K562 (cell line): ENCODE measurements around the gene WDR13. TPM values are rescaled to one million over a fixed set of nuclear protein-coding genes. Genes with fewer than 3 reads are reported as not detected.

Source experiments
- ATAC-seq: fragments of 200-7000 bp; cut with Tn5 transposase; 3 replicates; pipeline ENCODE4 v1.9.1; 2020; ENCODE audit warnings: moderate library complexity
- BruUV-seq: library from RNA; stranded (reverse); fragments of 400-500 nt; replicated peaks from 2 replicates; lab custom pipeline; 2021; lab: Mats Ljungman, UMichigan
- CTCF ChIA-PET: fragments of 300-600 bp; formaldehyde crosslinking; extraction: SDS; loops from one replicate; lab custom pipeline; 2021; ENCODE audit warnings: low intra/inter-chr PET ratio; lab: Yijun Ruan, JAX
- POLR2A ChIA-PET: fragments of 300-600, 350-650 bp; sonication (Branson Sonifier 250); formaldehyde crosslinking; extraction: SDS; loops from one replicate; lab custom pipeline; 2021; ENCODE audit warnings: antibody characterized with exemption, inconsistent platforms; lab: Yijun Ruan, JAX
- DNase-seq, 4 experiments: peaks; one replicate each; pipeline versions ENCODE4 v3.0.0 to v3.0.0-alpha.2; 2011 to 2018; ENCODE audit warnings: low spot score in 3 of 4, mixed read lengths in 3 of 4; ENCODE audit errors: extremely low read depth in 1 of 4
- FAIRE-seq: peaks from 2 replicates; lab custom pipeline; 2011; peaks lifted over from hg19 to GRCh38; lab: Jason Lieb, UNC
- H2AFZ ChIP-seq: 2 replicates; pipeline ENCODE4 v1.6.0; 2011; ENCODE audit warnings: low read depth, low read length, control low read depth, inconsistent platforms
- H3K27ac ChIP-seq: fragments of 200-600 bp; 3 replicates; pipeline ENCODE4 v1.8.0; 2011; ENCODE audit warnings: low read depth, mild to moderate bottlenecking, control low read depth, inconsistent platforms, low read length, moderate library complexity, mixed read lengths; ENCODE audit errors: extremely low read depth
- H3K27me3 ChIP-seq, 2 experiments: fragments of 300-600 bp in 1 of 2; 2 replicates in 1 of 2; 3 replicates in 1 of 2; pipeline versions ENCODE4 v1.6.0 to v1.8.0; 2011; ENCODE audit warnings: inconsistent platforms in 2 of 2, low read length in 2 of 2, mild to moderate bottlenecking in 1 of 2, mixed read lengths in 1 of 2, moderate library complexity in 1 of 2; ENCODE audit not compliant: control insufficient read depth in 2 of 2, insufficient read depth in 2 of 2
- H3K36me3 ChIP-seq: fragments of 300-600 bp; 3 replicates; pipeline ENCODE4 v1.8.0; 2011; ENCODE audit warnings: mild to moderate bottlenecking, low read length, inconsistent platforms; ENCODE audit not compliant: control insufficient read depth, insufficient read depth
- H3K4me1 ChIP-seq, 2 experiments: fragments of 200-600 bp in 1 of 2; replicated peaks in 1 of 2; 2 replicates in 1 of 2; 3 replicates in 1 of 2; pipeline versions ENCODE4 v1.5.1 to v1.8.0; 2011; ENCODE audit warnings: inconsistent platforms in 2 of 2, low read length in 2 of 2, mild to moderate bottlenecking in 1 of 2, mixed read lengths in 1 of 2, moderate library complexity in 1 of 2; ENCODE audit not compliant: control insufficient read depth in 2 of 2, insufficient read depth in 2 of 2
- H3K4me2 ChIP-seq: 2 replicates; pipeline ENCODE4 v1.6.1; 2011; ENCODE audit warnings: low read length, control low read depth, inconsistent platforms, mixed read lengths; ENCODE audit not compliant: insufficient read depth
- H3K4me3 ChIP-seq: fragments of 200-600 bp; sonication (generic), shearing (Covaris generic); 2 replicates; pipeline ENCODE4 v1.5.1; 2016; ENCODE audit warnings: control low read depth, inconsistent platforms
- H3K79me2 ChIP-seq: fragments of 200-600 bp; 3 replicates; pipeline ENCODE4 v1.8.0; 2011; ENCODE audit warnings: low read length, inconsistent platforms; ENCODE audit not compliant: control insufficient read depth, insufficient read depth
- H3K9ac ChIP-seq, 2 experiments: 2 replicates each; pipeline versions ENCODE4 v1.6.0 to v1.6.1; 2011; ENCODE audit warnings: low read depth in 2 of 2, low read length in 2 of 2, control low read depth in 1 of 2, inconsistent platforms in 1 of 2, mild to moderate bottlenecking in 1 of 2, mixed read lengths in 1 of 2; ENCODE audit not compliant: insufficient read depth in 1 of 2
- H3K9me1 ChIP-seq: one replicate; pipeline ENCODE4 v1.6.0; 2011; ENCODE audit warnings: inconsistent platforms, mild to moderate bottlenecking, low read length, moderate library complexity; ENCODE audit not compliant: control insufficient read depth, insufficient read depth
- H3K9me3 ChIP-seq: replicated peaks from 2 replicates; pipeline ENCODE4 v1.5.1; 2011; ENCODE audit warnings: low read depth, low read length, inconsistent platforms; ENCODE audit not compliant: control insufficient read depth, insufficient read depth
- H4K20me1 ChIP-seq: replicated peaks from 2 replicates; pipeline ENCODE4 v1.6.1; 2011; ENCODE audit warnings: low read length, inconsistent platforms, mixed read lengths; ENCODE audit not compliant: control insufficient read depth, insufficient read depth
- PTRF ChIP-seq: fragments of 450-650 bp; IDR thresholded peaks from 2 replicates; pipeline ENCODE4 v1.6.1; 2016; ENCODE audit warnings: mild to moderate bottlenecking, missing genetic modification characterization, missing compliant biosample characterization
- SMARCA4 ChIP-seq: fragments of 450-650 bp; IDR thresholded peaks from 2 replicates; pipeline ENCODE4 v1.6.1; 2016
- WGBS: fragments of 100-300 bp; shearing (Covaris generic); methylation state at CpG from one replicate; pipeline ENCODE4 v1.1.6; 2016; ENCODE audit warnings: low coverage, mixed read lengths; ENCODE audit not compliant: insufficient coverage; ENCODE audit errors: missing lambda C conversion rate; 5-methylcytosine and 5-hydroxymethylcytosine counted together
- in situ Hi-C: fragments of 300-500 bp; cut with MboI; formaldehyde crosslinking; loops from 4 replicates; pipeline ENCODE4 v1.15.0; 2018; ENCODE audit warnings: inconsistent platforms, mixed read lengths
- intact Hi-C: fragments of 100-400 bp; cut with micrococcal nuclease; formaldehyde crosslinking; loops from 2 replicates; pipeline ENCODE4 v1.14.2; 2022
- polyA plus RNA-seq, 8 experiments: library from polyadenylated mRNA; depleted of rRNA in 4 of 8; stranded (reverse) in 5 of 8; unstranded in 3 of 8; fragments of >200 nt; fragmentation: Nextera tagmentation in 2 of 8; fragmentation: Illumina TruSeq in 1 of 8; extraction: Ambion mirVana in 2 of 8; extraction: Trizol in 1 of 8; gene quantifications; 2 replicates each; pipeline versions ENCODE4 v1.2.1 to v1.2.3, GENCODE V29; 2011 to 2014; ENCODE audit warnings: inconsistent platforms in 1 of 8, missing spikeins in 1 of 8
- total RNA-seq, 7 experiments: library from RNA; depleted of rRNA in 6 of 7; stranded (reverse); fragments of >200 nt in 6 of 7; fragmentation: Illumina TruSeq in 2 of 7; extraction: Trizol in 2 of 7; gene quantifications; 2 replicates each; pipeline versions ENCODE4 v1.2.1 to v1.2.3, GENCODE V29; 2011 to 2021; ENCODE audit warnings: low replicate concordance in 1 of 7
- TF ChIP-seq, protein P1 (sequence below): fragments of 250-450 bp; sonication (Bioruptor Pico); IDR thresholded peaks from 2 replicates; pipeline ENCODE4 v1.9.0; 2021; ENCODE audit warnings: mild to moderate bottlenecking, inconsistent platforms

Gene WDR13
- total and polyA plus RNA-seq, 9 of the 15 experiments (the other 6 are each of a cell fraction or from before 2014, with no cell fraction given): 7.4 to 70.5 (median 31.4) TPM

DNA sequence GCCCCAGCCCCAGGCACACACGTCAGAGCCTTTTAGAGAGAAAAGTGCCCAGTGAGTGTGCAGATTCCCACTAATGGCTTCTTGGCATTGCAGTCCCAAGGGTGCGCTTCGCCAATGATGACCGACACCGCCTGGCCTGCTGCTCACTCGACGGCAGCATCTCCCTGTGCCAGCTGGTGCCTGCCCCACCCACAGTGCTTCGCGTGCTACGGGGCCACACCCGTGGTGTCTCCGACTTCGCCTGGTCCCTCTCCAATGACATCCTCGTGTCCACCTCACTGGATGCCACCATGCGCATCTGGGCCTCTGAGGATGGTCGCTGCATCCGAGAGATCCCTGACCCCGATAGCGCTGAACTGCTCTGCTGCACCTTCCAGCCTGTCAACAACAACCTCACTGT lies 2.9 kb downstream of the WDR13 start:
- no peaks in the 10 kb centered on the region for H3K9me1 ChIP-seq
- ATAC-seq: no peak

More for the DNA sequence above, 2.9 kb downstream of the WDR13 start:
- no TSS peak for BruUV-seq
- Histone ChIP-seq H3K9ac (peak overlapping the region in 1 of 2 experiments; percentile 35; a peak in 1 of 4 replicates), H3K36me3 (peaks cover 46% of the 10 kb centered on the region; the same call in 2 of the 3 replicates), H3K4me1 (peaks cover 5 to 36% of the 10 kb centered on the region in 2 experiments; a peak in 3 of 5 replicates), H3K27me3 (no peaks in the 10 kb centered on the region), H2AFZ (no peak overlapping the region), H3K27ac (no peak overlapping the region), H4K20me1 (no peaks in the 10 kb centered on the region), H3K79me2 (peaks cover 12% of the 10 kb centered on the region), H3K9me3 (no peaks in the 10 kb centered on the region), H3K4me3 (no peak overlapping the region), H3K4me2 (no peak overlapping the region)
- WGBS: 95% methylated on average over 7 of the region's 19 CpGs
- TF ChIP-seq SMARCA4: no peak
- TF ChIP-seq PTRF: no peak
- TF ChIP-seq, protein P1, sequence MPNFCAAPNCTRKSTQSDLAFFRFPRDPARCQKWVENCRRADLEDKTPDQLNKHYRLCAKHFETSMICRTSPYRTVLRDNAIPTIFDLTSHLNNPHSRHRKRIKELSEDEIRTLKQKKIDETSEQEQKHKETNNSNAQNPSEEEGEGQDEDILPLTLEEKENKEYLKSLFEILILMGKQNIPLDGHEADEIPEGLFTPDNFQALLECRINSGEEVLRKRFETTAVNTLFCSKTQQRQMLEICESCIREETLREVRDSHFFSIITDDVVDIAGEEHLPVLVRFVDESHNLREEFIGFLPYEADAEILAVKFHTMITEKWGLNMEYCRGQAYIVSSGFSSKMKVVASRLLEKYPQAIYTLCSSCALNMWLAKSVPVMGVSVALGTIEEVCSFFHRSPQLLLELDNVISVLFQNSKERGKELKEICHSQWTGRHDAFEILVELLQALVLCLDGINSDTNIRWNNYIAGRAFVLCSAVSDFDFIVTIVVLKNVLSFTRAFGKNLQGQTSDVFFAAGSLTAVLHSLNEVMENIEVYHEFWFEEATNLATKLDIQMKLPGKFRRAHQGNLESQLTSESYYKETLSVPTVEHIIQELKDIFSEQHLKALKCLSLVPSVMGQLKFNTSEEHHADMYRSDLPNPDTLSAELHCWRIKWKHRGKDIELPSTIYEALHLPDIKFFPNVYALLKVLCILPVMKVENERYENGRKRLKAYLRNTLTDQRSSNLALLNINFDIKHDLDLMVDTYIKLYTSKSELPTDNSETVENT: no peak
- POLR2A ChIA-PET: no interaction called here
- no peak for DNase-seq
- FAIRE-seq: no peak
- intact Hi-C loops (no loop called here), in situ Hi-C loops (no loop called here)
- CTCF ChIA-PET: no interaction called here
